GM12878 (cell line): ENCODE results near the gene MACROD2. TPM values are rescaled to one million over a fixed set of nuclear protein-coding genes. Genes with fewer than 3 reads are reported as not detected.

Experiments used
- ATAC-seq: fragments of 200-7000 bp; cut with Tn5 transposase; 3 replicates; pipeline ENCODE4 v1.9.1; 2020; ENCODE audit warnings: mild to moderate bottlenecking, moderate library complexity
- BruUV-seq: library from RNA; stranded (reverse); fragments of 400-500 nt; replicated peaks from 2 replicates; lab custom pipeline; 2021; lab: Mats Ljungman, UMichigan
- CTCF ChIA-PET: fragments of 300-600 bp; sonication (Branson Sonifier 250); formaldehyde crosslinking; extraction: SDS; loops from one replicate; lab custom pipeline; 2021; ENCODE audit warnings: inconsistent platforms; lab: Yijun Ruan, JAX
- POLR2A ChIA-PET: fragments of 350-600 bp; formaldehyde crosslinking; extraction: SDS; loops from one replicate; lab custom pipeline; 2021; ENCODE audit warnings: inconsistent platforms; lab: Charles Lee
- RAD21 ChIA-PET: fragments of 300-600 bp; sonication (Branson Sonifier 250); formaldehyde crosslinking; loops from one replicate; lab custom pipeline; 2023; ENCODE audit warnings: antibody characterized with exemption; ENCODE audit not compliant: unreplicated experiment; lab: Charles Lee
- SMC1A ChIA-PET: fragments of 300-600 bp; sonication (Branson Sonifier 250); formaldehyde crosslinking; loops from one replicate; lab custom pipeline; 2023; ENCODE audit not compliant: unreplicated experiment, uncharacterized antibody; lab: Charles Lee
- DNase-seq: peaks from one replicate; pipeline ENCODE4 v3.0.0-alpha.2; 2011; ENCODE audit warnings: low read depth, low spot score
- FAIRE-seq: peaks from 3 replicates; lab custom pipeline; 2011; peaks lifted over from hg19 to GRCh38; lab: Jason Lieb, UNC
- H2AFZ ChIP-seq: 2 replicates; pipeline ENCODE4 v1.6.0; 2011; ENCODE audit warnings: low read depth, low read length, control low read depth; ENCODE audit not compliant: control insufficient read depth
- H3K27ac ChIP-seq: 2 replicates; pipeline ENCODE4 v1.5.1; 2011; ENCODE audit warnings: control low read depth; ENCODE audit not compliant: control insufficient read depth, insufficient read depth
- H3K27me3 ChIP-seq, 2 experiments: replicated peaks in 1 of 2; 2 replicates each; pipeline versions ENCODE4 v1.6.0 to v1.6.1; 2011; ENCODE audit warnings: low read length in 1 of 2; ENCODE audit not compliant: control insufficient read depth in 2 of 2, insufficient read depth in 2 of 2
- H3K36me3 ChIP-seq, 2 experiments: 2 replicates each; pipeline ENCODE4 v1.5.1; 2011; ENCODE audit warnings: low read length in 1 of 2; ENCODE audit not compliant: control insufficient read depth in 2 of 2, insufficient read depth in 2 of 2
- H3K4me1 ChIP-seq: 2 replicates; pipeline ENCODE4 v1.6.1; 2011; ENCODE audit warnings: mild to moderate bottlenecking, low read length, moderate library complexity, mixed read lengths; ENCODE audit not compliant: control insufficient read depth, insufficient read depth
- H3K4me2 ChIP-seq: 2 replicates; pipeline ENCODE4 v1.6.0; 2011; ENCODE audit warnings: control low read depth; ENCODE audit not compliant: control insufficient read depth, insufficient read depth
- H3K4me3 ChIP-seq: fragments of 200-600 bp; sonication (generic); 2 replicates; pipeline ENCODE4 v1.5.1; 2016
- H3K79me2 ChIP-seq: 2 replicates; pipeline ENCODE4 v1.6.0; 2011; ENCODE audit warnings: low read length; ENCODE audit not compliant: control insufficient read depth, insufficient read depth
- H3K9ac ChIP-seq: 2 replicates; pipeline ENCODE4 v1.8.0; 2011; ENCODE audit warnings: low read length, control low read depth, mixed read lengths; ENCODE audit not compliant: control insufficient read depth, insufficient read depth
- H3K9me3 ChIP-seq: replicated peaks from 3 replicates; pipeline ENCODE4 v1.5.1; 2011; ENCODE audit warnings: mild to moderate bottlenecking, low read length; ENCODE audit not compliant: control insufficient read depth, insufficient read depth
- H4K20me1 ChIP-seq: 2 replicates; pipeline ENCODE4 v1.6.0; 2011; ENCODE audit not compliant: control insufficient read depth, insufficient read depth
- ASH2L ChIP-seq: fragments of 300-600, 200-600 bp; sonication (generic); IDR thresholded peaks from 2 replicates; pipeline ENCODE4 v1.6.1; 2017; ENCODE audit warnings: low read depth, mild to moderate bottlenecking, borderline replicate concordance
- BCL11A ChIP-seq: IDR thresholded peaks from 2 replicates; pipeline ENCODE4 v1.6.1; 2011; ENCODE audit warnings: low read depth, low read length
- HDAC2 ChIP-seq: fragments of 200-600 bp; sonication (generic); IDR thresholded peaks from 2 replicates; pipeline ENCODE4 v1.6.1; 2017
- PAX5 ChIP-seq: IDR thresholded peaks from 2 replicates; pipeline ENCODE4 v1.6.1; 2011; ENCODE audit warnings: low read depth, low read length, borderline replicate concordance
- RUNX3 ChIP-seq: IDR thresholded peaks from 2 replicates; pipeline ENCODE4 v1.6.1; 2012; ENCODE audit warnings: low read length, inconsistent platforms
- STAT3 ChIP-seq: IDR thresholded peaks from 2 replicates; pipeline ENCODE4 v1.6.1; 2011; ENCODE audit warnings: low read depth, low read length, improper control_type of control experiment
- USF1 ChIP-seq: IDR thresholded peaks from 2 replicates; pipeline ENCODE4 v1.6.1; 2011; ENCODE audit warnings: borderline replicate concordance, low read depth, mild to moderate bottlenecking, moderate library complexity, mixed read lengths, low read length; ENCODE audit not compliant: insufficient read depth; ENCODE audit errors: extremely low read length
- WGBS: methylation state at CpG from one replicate; pipeline ENCODE4 v1.1.6; 2016; ENCODE audit warnings: low lambda C conversion rate; ENCODE audit not compliant: insufficient replicate concordance, insufficient coverage; ENCODE audit errors: missing lambda C conversion rate; 5-methylcytosine and 5-hydroxymethylcytosine counted together
- in situ Hi-C: fragments of 300-500 bp; cut with MboI; formaldehyde crosslinking; loops from 9 replicates; pipeline ENCODE4 v1.14.3; 2018; ENCODE audit warnings: mixed read lengths
- intact Hi-C: fragments of 100-400 bp; cut with micrococcal nuclease; formaldehyde crosslinking; loops from one replicate; pipeline ENCODE4 v1.14.2; 2022; ENCODE audit not compliant: unreplicated experiment
- polyA plus RNA-seq, 11 experiments: library from polyadenylated mRNA; depleted of rRNA in 4 of 11; unstranded in 6 of 11; stranded (reverse) in 5 of 11; fragments of >200 nt; fragmentation: Nextera tagmentation in 4 of 11; fragmentation: Illumina TruSeq in 1 of 11; extraction: Ambion mirVana in 4 of 11; extraction: Trizol in 1 of 11; gene quantifications; 1 replicate in 1 of 11; 2 replicates in 10 of 11; pipeline versions ENCODE4 v1.2.1 to v1.2.3, GENCODE V29; 2011 to 2016; ENCODE audit warnings: inconsistent platforms in 2 of 11, missing spikeins in 2 of 11, low read depth in 1 of 11
- total RNA-seq, 4 experiments: library from RNA; depleted of rRNA in 3 of 4; stranded (reverse); fragments of >200 nt in 3 of 4; fragmentation: Illumina TruSeq in 1 of 4; extraction: Trizol in 1 of 4; gene quantifications; 2 replicates each; pipeline versions ENCODE4 v1.2.1 to v1.2.3, GENCODE V29; 2013 to 2021

The MACROD2 gene
- total and polyA plus RNA-seq, 10 of the 15 experiments (the other 5 are each of a cell fraction or from before 2014, with no cell fraction given), result 1.1 to 21.5 (median 2.2) TPM

GRCh38 chr20:16066571-16066970 lies 2071.3 kb downstream of the MACROD2 start:
- Histone ChIP-seq H3K9ac (no peak overlapping the region), H3K4me3 (no peak overlapping the region), H3K27me3 (no peaks in the 10 kb centered on the region), H3K9me3 (no peaks in the 10 kb centered on the region; the same call in 1 of the 3 replicates), H2AFZ (no peak overlapping the region), H3K79me2 (no peaks in the 10 kb centered on the region), H4K20me1 (no peaks in the 10 kb centered on the region), H3K36me3 (no peaks in the 10 kb centered on the region), H3K27ac (no peak overlapping the region), H3K4me2 (no peak overlapping the region), H3K4me1 (no peaks in the 10 kb centered on the region; the same call in 1 of the 2 replicates)
- POLR2A ChIA-PET, result no interaction called here
- in situ Hi-C loops, result no loop called here
- CTCF ChIA-PET, result no interaction called here
- DNase-seq (no peak), ATAC-seq (no peak), FAIRE-seq (no peak)
- WGBS, result 21% methylated on average over 5 of the region's 5 CpGs
- SMC1A ChIA-PET, result interaction anchor here (0.7 kb wide), 1 partner anchor 16 kb away, joined by 3 read pairs; no protein-coding TSS in a partner anchor
- no TSS peak for BruUV-seq
- intact Hi-C loops, result loop anchor here (5.0 kb wide), 1 partner anchor 79 kb away; no protein-coding TSS in a partner anchor
- no peak for TF ChIP-seq USF1
- TF ChIP-seq RUNX3, result no peak
- TF ChIP-seq BCL11A, result no peak
- TF ChIP-seq STAT3, result no peak
- no peak for TF ChIP-seq HDAC2
- TF ChIP-seq ASH2L, result no peak
- no peak for TF ChIP-seq PAX5
- RAD21 ChIA-PET, result no interaction called here
